ENCODE data around the gene CLEC10A. TPM values are rescaled to one million over a fixed set of nuclear protein-coding genes. Genes with fewer than 3 reads are reported as not detected.
"Not testable (repeated sequence)": the region's sequence is repeated elsewhere in the genome, so short reads cannot be mapped to it uniquely, and the experiment has no call there.

Gene CLEC10A
- total RNA-seq, 1 experiment from 2014 or later, result not detected

DNA sequence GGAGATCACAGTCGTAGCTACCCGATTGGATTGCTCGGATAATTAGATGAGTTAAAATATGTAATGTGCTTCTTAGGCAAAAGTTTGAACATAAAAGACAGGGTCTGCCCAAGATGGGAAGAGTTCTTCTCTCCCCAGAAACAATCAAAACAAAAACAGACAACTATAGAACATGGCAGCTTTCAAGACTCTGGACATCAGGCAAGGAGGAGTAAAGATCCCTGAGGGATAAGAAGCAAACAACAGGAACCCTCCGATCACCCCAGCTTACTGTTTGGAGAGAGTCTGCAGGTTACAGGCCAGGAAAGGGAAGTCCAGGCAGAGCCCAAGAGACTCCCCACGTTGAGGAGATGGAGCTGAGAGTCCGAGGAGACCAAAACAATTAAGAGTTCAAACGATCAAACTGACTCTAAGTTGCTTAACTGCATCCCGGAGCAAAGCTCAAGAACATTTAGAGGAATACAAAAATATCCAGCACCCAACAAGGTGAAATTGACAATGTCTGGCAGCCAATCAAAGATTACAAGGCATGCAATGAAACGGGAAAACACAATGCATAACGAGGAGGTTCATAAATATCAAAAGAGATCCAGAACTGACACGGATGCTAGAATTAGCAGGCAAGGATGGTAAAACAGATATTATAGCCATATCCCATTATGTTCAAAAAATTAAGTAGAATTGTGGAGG, 30.7 kb upstream of the CLEC10A start:
- DNase-seq (ENCODE audit: low read depth), result no peak
- in situ Hi-C loops (cut with HindIII; ENCODE audit: low pct_unique_long_range_greater_than_20kb, low sequenced_read_pairs), result no loop called here

DNA sequence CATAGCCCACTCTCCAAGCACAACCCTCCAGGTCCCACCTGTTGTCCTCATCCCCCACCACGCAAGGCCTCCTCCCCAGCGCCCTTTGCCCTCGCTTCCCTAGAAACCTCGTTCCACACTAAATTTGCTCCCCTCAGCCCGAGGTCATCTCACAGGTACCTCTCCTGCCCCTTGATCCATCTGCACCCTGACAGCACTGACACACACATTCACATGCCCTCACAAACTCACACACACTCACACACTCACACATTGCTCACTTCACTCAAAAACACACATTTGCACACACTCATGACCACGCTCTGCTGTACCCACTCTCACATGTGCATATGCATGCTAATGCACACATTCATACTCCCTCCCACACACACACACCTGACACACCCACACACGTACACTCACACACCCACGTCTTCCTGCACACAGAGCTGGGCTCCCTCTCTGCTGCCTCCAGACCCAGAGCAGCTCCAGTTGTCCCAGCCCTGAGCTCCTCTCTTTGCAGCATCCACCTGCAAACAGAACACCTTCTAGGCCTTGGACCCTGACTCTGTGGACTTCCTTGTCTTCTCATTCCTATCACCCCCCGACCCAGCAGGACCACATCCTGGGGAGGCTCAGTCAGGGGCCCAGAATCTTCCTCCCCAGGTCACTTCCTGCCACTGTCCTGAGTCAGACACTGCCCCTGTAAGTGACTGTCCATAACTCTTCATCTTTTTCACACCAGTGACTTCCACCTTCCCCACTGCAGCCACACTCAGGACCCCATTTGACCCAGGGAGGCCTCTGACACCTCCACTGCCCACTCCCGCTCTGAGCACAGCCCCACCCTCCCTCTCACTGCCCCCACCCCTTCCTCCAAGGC, 29.6 kb upstream of the CLEC10A start:
- in situ Hi-C loops (cut with HindIII; ENCODE audit: low pct_unique_long_range_greater_than_20kb, low sequenced_read_pairs), result no loop called here

DNA sequence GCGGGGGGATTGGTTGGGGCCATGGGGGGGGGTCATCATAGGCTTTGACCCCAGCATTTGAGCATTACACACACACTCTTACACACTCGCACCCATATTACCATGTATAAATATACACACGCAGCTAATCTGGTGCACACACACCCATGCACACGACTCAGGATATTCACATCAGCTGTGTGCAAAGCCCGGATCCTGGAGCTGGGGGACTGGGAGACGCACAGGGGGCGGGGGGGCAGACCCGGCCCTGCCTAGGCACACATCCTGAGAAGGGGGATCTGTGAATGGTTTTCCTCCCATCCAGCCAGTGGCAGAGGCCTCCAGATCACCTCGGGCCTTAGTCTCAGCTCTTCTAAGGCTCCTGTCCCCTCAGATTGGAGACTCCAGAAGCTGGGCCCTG, 28.9 kb upstream of the CLEC10A start:
- in situ Hi-C loops (cut with HindIII; ENCODE audit: low pct_unique_long_range_greater_than_20kb, low sequenced_read_pairs), result no loop called here

More for the DNA sequence above, 29.6 kb upstream of the CLEC10A start:
- no peak for DNase-seq (ENCODE audit: low read depth)

DNA sequence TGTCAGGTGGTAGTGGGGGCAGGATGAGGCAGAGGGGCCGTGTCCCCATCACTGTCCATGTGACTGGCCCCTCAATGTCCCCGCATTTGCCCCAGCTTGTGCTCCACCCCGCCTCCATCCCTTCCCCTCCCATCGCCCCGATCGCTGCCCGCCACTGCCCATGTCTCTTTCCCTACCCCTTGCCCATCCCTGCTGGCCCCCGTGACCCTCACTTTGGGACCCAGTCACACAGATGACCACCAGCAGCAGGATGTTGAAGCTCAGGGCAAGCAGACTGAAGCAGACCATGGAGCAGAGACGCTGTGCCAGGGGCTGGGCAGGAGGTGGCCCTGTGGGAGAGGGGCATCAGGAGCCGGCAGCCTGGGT, 28.5 kb upstream of the CLEC10A start:
- in situ Hi-C loops (cut with HindIII; ENCODE audit: low pct_unique_long_range_greater_than_20kb, low sequenced_read_pairs), result no loop called here
- DNase-seq (ENCODE audit: low read depth), result no peak

More for the DNA sequence above, 28.9 kb upstream of the CLEC10A start:
- no peak for DNase-seq (ENCODE audit: low read depth)

DNA sequence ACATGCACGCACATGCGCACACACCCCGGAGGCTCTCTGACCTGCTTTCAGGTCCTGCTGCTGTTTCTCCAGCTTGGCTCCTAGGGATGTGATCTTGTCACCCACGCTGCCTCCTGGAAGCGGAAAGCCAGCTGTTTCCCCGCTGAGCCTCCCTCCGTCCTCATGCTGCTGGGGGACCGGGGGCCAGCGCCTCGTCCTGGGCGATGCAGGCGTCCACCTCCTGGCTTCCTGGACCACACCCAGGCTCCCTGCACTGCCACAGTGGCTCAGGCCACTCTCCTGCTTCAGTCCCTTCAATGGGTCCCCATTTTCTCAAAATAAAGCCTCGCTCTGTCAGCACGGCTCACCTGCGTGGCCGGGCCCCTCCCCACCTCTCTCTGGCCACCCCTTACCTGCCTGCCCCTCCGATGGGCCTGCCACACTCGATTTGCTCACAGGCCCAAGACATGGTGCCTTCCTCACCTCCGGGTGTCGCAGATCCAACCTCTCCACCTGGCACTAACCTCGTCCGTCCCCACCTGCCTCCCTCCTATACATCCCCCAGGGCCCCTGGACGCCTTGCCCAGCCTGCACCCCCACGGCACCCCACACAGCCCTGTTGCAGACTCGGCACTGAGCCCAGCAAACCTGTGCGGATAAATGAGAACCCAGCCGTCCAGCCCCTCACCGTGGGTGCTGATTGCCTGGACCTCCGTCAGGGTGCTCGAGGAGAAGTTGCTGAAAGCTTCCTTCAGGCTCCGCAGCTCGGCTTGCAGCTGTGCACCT, 27.9 kb upstream of the CLEC10A start:
- no peak for DNase-seq (ENCODE audit: low read depth)
- in situ Hi-C loops (cut with HindIII; ENCODE audit: low pct_unique_long_range_greater_than_20kb, low sequenced_read_pairs), result no loop called here

DNA sequence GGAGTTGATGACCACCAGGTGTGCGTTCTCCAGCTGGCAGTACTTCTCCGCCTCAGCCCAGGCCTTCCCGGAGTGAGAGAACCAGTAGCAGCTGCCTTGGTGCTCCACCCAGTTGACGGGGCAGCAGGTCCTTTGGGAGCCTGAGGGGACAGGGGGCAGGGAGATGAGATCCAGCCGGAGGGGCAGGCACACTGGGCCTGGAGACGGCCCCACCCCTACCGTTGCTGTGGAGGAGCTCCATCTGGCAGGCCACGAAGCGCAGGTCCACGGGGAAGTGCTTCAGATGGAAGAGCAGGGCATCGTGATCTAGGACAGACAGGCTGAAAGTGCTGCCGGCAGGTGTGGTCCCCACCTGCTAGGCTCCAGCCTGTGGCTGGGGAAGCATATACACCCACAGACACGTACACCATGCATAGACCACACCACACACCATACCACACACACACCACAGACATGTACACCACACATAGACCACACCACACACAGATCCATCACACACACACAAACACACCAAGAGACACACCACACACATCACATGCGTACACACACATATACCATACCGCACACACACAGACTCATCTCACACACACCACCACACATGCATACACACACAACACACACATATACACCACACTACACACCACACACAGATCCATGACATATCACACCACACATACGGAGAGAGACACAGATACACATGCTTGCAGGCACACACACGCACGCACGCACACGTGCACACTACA, 27.1 kb upstream of the CLEC10A start:
- in situ Hi-C loops (cut with HindIII; ENCODE audit: low pct_unique_long_range_greater_than_20kb, low sequenced_read_pairs), result no loop called here
- no peak for DNase-seq (ENCODE audit: low read depth)

DNA sequence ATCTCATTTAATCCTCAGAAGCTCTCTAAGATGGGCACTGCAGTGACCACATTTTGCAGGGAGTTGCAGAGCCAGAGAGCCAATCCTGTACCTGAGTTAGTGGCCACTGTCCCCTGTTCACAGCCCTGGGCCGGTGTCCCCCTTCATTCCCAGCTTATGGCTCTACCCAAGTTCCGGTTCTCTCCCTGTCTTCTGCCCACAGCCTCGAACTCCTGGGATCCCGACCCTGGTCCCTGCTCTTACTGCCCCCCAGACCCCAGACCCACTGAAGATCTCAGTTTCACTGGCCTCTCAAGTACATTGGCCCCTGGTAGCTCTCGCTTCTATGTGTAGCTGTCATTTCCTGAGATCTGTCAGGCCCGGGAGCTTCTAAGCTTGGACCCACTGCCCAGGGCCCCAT, 22.4 kb upstream of the CLEC10A start:
- DNase-seq (ENCODE audit: low read depth), result no peak
- in situ Hi-C loops (cut with HindIII; ENCODE audit: low pct_unique_long_range_greater_than_20kb, low sequenced_read_pairs), result no loop called here

DNA sequence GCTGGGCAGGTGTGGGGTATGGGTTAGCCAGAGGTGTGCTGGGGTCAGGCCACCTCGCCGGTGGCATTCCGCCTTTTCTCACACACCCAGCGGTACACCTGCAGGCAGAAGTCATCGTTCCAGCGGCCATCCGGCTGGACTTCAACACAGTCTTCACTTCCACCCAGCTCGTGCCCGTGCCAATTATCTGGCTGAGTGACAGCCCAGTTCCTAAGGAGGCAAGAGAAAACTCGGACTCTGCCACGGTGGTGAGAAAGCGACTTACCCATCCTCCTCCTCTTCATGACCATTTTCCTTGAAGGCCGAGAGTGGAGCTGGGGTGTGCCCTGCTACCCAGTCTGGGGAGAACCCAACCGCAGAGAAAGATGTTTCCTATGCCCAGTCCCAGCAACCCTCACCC, 21.5 kb upstream of the CLEC10A start:
- in situ Hi-C loops (cut with HindIII; ENCODE audit: low pct_unique_long_range_greater_than_20kb, low sequenced_read_pairs), result no loop called here
- DNase-seq (ENCODE audit: low read depth), result no peak

DNA sequence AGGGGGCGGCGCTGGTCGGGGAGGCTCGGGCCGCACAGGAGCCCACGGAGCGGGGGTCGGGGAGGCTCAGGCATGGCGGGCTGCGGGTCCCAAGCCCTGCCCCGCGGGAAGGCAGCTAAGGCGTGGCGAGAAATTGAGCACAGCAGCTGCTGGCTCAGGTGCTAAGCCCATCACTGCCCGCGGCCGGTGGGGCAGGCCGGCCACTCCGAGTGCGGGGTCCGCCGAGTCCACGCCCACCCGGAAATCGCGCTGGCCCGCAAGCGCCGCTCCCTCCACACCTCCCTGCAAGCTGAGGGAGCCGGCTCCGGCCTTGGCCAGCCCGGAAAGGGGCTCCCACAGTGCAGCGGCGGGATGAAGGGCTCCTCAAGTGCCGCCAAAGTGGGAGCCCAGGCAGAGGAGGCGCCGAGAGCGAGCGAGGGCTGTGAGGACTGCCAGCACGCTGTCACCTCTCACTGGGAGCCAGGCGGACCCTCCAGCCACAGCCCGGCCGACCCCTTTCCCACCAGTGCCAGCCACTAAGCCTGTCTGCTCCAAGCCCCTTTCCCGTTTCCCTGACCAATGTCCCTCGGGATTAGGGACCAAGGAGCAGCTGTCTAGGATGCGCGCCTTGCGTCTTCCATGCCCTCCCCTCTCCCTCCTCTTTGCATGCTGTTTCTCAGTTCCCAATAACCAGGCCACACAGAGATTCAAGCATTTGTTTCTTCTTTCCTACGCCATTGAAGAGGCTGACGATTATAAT, 20.8 kb upstream of the CLEC10A start:
- DNase-seq (ENCODE audit: low read depth); in situ Hi-C loops (cut with HindIII; ENCODE audit: low pct_unique_long_range_greater_than_20kb, low sequenced_read_pairs): not testable (repeated sequence)

DNA sequence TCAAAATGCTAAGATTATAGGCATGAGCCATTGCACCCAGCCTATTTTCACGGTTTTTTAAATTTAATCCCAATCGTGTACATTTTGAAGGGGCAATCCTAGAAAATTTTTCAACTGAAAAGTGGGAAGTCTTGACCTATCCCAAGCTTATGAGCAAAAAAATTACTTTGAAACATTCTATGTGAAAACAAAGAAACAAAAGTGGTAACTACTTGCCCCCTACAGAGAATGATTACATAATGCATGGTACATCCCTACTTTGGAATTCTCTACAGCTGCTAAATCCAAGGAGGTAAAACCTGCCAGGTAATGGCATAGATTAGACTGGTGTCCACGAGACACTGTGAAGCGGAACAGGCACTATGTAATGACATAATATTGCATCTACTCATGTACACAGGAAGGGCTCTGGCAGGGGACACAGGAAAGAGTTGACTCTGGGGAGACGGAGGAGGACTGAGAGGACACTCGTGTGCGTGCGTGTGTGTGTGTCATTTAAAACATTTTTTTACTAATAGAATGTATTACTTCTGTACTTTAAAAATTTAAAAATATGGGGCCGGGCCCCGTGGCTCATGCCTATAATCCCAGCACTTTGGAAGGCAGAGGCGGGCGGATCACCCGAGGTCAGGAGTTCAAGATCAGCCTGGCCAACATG, 18.9 kb upstream of the CLEC10A start:
- in situ Hi-C loops (cut with HindIII; ENCODE audit: low pct_unique_long_range_greater_than_20kb, low sequenced_read_pairs), result no loop called here
- no peak for DNase-seq (ENCODE audit: low read depth)

DNA sequence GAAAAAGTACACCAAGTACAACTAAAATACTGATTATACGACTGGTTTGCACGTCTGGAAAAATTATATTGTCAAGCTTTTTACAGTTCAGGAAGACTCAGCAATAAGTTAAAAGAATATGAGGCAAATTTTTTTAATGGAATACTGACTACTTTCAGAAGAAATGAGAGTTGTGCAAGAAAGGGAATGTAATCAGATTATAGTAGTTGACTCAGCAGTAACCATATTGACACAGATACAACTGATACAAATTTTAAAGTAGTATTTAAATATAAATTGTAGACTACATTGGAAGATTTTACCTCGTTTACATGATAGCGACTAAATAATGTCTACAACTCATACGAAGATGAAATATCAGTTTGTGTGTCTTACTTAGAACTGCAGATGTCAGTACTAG, 17.9 kb upstream of the CLEC10A start:
- in situ Hi-C loops (cut with HindIII; ENCODE audit: low pct_unique_long_range_greater_than_20kb, low sequenced_read_pairs), result no loop called here
- DNase-seq (ENCODE audit: low read depth), result no peak

DNA sequence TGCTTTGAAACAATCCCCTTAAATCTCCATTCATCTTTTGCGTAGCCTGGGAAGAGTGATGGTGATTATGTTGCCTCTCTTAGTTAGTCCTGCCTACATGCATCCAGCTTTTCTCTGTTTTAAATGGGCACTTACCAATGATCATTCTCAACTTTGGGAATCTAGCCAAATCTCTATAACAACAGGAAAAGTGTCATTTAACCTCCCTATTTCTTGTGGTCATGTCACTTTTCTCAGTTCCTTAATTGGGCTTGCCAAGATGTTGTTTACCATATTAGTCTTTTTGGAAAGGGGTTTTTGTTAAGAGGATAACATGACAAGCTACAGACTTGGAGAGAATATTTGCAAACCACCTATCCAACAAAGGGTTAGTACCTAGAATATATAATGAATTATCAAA, 15.6 kb upstream of the CLEC10A start:
- in situ Hi-C loops (cut with HindIII; ENCODE audit: low pct_unique_long_range_greater_than_20kb, low sequenced_read_pairs), result no loop called here
- no peak for DNase-seq (ENCODE audit: low read depth)

DNA sequence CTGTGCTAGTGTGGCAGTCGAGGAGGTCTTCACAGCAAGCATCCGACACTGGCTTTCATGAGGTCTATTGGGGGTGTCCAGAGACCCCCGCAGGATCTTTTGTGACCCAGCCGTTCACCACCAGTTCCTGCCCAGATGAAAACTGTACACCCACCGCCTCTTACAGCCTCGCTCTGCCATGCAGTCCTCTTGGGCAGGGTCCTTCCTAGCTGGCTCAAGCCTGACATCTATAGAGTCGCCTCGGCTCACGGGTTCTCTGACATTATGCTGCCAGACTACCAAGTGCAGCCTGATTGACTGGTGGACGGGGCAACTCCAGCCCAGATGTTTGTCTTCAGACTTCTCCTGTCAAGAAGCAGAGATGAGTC, 14.6 kb upstream of the CLEC10A start:
- in situ Hi-C loops (cut with HindIII; ENCODE audit: low pct_unique_long_range_greater_than_20kb, low sequenced_read_pairs), result no loop called here
- DNase-seq (ENCODE audit: low read depth), result no peak

DNA sequence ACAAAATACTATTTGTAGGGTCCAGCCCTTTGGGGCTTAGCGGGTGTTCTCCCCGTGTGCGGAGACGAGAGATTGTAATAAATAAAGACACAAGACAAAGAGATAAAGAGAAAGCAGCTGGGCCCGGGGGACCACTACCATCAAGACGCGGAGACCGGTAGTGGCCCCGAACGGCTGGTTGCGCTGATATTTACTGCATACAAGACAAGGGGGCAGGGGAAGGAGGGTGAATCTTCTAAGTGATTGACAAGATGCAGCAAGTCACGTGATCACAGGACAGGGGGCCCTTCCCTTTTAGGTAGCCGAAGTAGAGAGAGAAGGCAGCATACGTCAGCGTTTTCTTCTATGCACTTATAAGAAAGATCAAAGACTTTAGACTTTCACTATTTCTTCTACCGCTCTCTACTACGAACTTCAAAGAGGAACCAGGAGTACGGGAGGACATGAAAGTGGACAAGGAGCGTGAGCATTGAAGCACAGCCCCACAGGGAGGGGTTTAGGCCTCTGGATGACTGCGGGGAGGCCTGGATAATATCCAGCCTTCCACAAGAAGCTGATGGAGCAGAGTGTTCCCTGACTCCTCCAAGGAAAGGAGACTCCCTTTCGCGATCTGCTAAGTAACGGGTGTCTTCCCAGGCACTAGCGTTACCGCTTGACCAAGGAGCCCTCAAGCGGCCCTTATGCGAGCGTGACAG, 11.4 kb upstream of the CLEC10A start:
- DNase-seq (ENCODE audit: low read depth); in situ Hi-C loops (cut with HindIII; ENCODE audit: low pct_unique_long_range_greater_than_20kb, low sequenced_read_pairs): not testable (repeated sequence)

DNA sequence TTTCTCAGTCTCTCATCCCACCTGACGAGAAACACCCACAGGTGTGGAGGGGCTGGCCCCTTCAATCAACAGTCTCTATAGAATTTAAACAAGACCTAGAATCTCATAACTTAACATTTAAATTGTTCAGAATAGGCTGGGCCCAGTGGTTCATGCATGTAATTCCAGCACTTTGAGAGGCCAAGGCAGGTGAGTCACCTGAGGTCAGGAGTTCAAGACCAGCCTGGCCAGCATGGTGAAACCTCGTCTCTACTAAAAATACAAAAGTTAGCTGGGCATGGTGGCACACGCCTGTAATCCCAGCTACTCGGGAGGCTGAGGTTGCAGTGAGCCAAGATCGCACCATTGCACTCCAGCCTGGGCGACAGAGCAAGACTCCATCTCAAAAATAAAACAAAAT, 9.5 kb upstream of the CLEC10A start:
- in situ Hi-C loops (cut with HindIII; ENCODE audit: low pct_unique_long_range_greater_than_20kb, low sequenced_read_pairs); DNase-seq (ENCODE audit: low read depth): not testable (repeated sequence)

DNA sequence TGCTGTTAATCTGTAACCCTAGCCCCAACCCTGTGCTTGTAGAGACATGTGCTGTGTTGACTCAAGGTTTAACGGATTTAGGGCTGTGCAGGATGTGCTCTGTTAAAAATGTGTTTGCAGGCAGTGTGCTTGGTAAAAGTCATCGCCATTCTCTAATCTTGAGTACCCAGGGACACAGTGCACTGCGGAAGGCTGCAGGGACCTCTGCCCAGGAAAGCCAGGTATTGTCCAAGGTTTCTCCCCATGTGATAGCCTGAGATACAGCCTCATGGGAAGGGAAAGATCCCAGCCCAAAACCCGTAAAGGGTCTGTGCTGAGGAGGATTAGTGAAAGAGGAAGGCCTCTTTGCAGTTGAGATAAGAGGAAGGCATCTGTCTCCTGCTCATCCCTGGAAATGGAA, 8.4 kb upstream of the CLEC10A start:
- in situ Hi-C loops (cut with HindIII; ENCODE audit: low pct_unique_long_range_greater_than_20kb, low sequenced_read_pairs), result not testable (repeated sequence)
- peak; percentile 20 for DNase-seq (ENCODE audit: low read depth)

DNA sequence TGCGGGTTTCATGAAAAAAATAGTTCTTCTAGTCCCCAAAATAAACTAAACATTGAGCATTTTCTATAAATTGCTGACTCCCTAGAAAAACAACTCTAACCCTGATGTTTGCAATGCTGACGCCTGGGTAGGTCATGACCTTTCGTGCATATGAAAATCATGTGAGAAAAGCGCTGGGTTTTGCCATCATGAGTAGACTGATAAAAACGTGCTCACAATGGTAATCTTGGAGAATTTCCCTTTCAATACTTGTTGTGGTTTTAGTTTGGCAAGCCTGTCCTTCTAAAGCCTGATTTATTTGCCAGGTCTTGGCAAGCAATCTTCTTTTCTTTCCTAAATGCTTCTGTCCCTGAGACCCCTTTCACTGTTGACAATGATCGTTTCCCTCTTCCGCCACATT, 4.0 kb upstream of the CLEC10A start:
- no peak for DNase-seq (ENCODE audit: low read depth)
- in situ Hi-C loops (cut with HindIII; ENCODE audit: low pct_unique_long_range_greater_than_20kb, low sequenced_read_pairs), result no loop called here
